ENCODE measurements around the gene TIMM44. TPM values are rescaled to one million over a fixed set of nuclear protein-coding genes. Genes with fewer than 3 reads are reported as not detected.

TIMM44 gene
- total RNA-seq, 1 experiment from 2014 or later: 142 TPM

DNA sequence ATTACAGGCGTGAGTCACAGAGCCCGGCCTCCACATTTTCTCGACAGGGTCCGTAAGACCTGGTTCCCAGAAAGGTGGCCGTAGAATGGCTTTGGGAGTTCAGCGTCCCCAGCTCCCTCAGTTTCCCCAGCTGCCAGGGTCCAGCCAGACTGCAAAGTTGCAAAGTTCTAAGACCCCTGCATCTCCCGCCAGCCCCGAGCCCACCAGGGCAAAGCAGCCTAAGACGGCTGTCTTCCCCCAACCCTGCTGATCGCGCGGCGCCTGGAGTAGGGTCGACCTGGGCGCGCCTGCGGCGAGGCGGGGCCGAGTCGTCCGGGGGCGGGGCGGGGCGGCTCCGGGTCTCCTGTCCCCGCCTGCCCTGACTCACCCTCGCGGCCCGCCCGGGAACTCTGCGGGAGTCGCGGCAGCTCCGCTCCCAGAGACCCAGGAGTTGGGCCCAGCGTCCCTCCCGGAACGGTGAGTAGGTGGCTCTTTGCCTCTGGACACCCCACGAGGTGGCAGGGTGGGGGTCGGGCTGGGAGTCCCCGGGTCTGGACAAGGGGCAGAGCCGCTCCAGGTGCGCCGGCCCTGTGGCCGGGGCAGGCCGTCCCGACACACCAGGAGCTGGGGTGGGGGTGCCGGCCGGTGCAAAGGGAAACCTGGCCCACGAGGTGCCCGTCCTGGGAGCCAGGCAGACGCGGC is 55.2 kb downstream of the TIMM44 start, which contains the start of gene LRRC8E:
Gene LRRC8E, plus strand, starts transcription at position 366 of the 681 bp plus-strand sequence. CDS start 7,094 bp downstream, outside the sequence.
- H3K4me3 Mint-ChIP-seq (ENCODE audit: unreplicated experiment): peak within 1 kb of the TSS; percentile 72
- peaks cover 6% of the 10 kb centered on the region for H3K4me1 Mint-ChIP-seq (ENCODE audit: insufficient read depth, unreplicated experiment)
- no peaks in the 10 kb centered on the region for H3K9me3 Mint-ChIP-seq (ENCODE audit: unreplicated experiment)
- H3K27ac Mint-ChIP-seq (ENCODE audit: low read depth, unreplicated experiment): no peak within 1 kb of the TSS
- H3K27me3 Mint-ChIP-seq (ENCODE audit: insufficient read depth, unreplicated experiment): no peaks in the 10 kb centered on the region
- CTCF ChIA-PET: interaction anchor here (0.5 to 2.1 kb wide), 5 partner anchors 16 to 337 kb away, joined by 3 to 8 read pairs (median 3); partner anchors contain the start of gene MAP2K7
- TF ChIP-seq CTCF (IDR thresholded peaks at IDR 0.05; ENCODE audit: unreplicated experiment): no peak
- intact Hi-C loops (cut with micrococcal nuclease): no loop called here
- no TSS peak for BruUV-seq (replicated peaks)
- no peaks in the 10 kb centered on the region for H3K36me3 Mint-ChIP-seq (ENCODE audit: insufficient read depth, unreplicated experiment)
- POLR2A ChIA-PET: interaction anchor here (0.6 to 4.1 kb wide), 8 partner anchors 9 to 41 kb away, joined by 3 to 53 read pairs (median 6); partner anchors contain the start of gene MAP2K7
- DNase-seq (ENCODE audit: unreplicated experiment): peak; percentile 83

DNA sequence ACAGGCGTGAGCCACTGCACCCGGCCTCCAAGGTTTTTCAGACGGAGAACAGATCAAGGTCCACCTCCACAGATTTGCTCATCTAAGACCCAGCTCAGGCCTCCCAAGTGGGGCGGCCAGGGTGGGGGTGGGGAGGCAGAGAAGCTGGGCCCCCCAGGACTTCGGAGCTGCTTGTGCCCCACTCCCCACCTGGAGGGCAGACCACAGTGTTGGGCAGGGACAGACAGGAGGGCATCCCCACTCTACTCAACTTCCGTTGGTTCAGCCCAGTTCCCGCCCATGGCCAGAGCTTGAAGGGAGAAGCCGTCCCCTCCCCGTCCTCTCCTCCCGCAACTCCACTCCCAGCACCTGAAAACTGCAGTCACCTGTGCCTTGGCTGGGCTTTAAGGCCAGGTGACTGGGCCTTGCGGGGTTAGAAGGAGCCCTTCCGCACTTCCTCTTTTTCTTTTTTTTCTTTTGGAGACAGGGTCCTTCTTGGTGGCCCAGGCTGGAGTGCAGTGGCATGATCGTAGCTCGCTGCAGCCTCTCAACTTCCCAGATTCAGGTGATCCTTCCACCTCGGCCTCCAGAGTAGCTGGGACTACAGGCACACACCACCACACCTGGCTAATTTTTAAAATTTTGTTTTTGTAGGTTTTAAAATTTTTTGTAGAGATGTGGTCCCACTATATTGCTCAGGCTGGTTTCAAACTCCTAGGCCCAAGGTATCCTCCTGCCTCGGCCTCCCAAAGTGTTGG is 55.9 kb downstream of the TIMM44 start:
- POLR2A ChIA-PET: interaction anchor here (0.6 to 4.1 kb wide), 9 partner anchors 9 to 33 kb away, joined by 3 to 53 read pairs (median 6); partner anchors contain the start of gene MAP2K7
- H3K27me3 Mint-ChIP-seq (ENCODE audit: insufficient read depth, unreplicated experiment): no peaks in the 10 kb centered on the region
- H3K4me1 Mint-ChIP-seq (ENCODE audit: insufficient read depth, unreplicated experiment): peaks cover 6% of the 10 kb centered on the region
- CTCF ChIA-PET: interaction anchor here (0.6 to 2.1 kb wide), 4 partner anchors 10 to 338 kb away, joined by 3 to 8 read pairs (median 6); no protein-coding TSS in a partner anchor
- intact Hi-C loops (cut with micrococcal nuclease): no loop called here
- no peak for TF ChIP-seq CTCF (IDR thresholded peaks at IDR 0.05; ENCODE audit: unreplicated experiment)
- H3K36me3 Mint-ChIP-seq (ENCODE audit: insufficient read depth, unreplicated experiment): no peaks in the 10 kb centered on the region
- H3K9me3 Mint-ChIP-seq (ENCODE audit: unreplicated experiment): no peaks in the 10 kb centered on the region
- DNase-seq (ENCODE audit: unreplicated experiment): no peak
- H3K4me3 Mint-ChIP-seq (ENCODE audit: unreplicated experiment): no peak overlapping the region
- no TSS peak for BruUV-seq (replicated peaks)
- H3K27ac Mint-ChIP-seq (ENCODE audit: low read depth, unreplicated experiment): no peak overlapping the region

GRCh38 chr19:7885818-7886217 is 57.6 kb downstream of the TIMM44 start:
- Mint-ChIP-seq H3K27ac (ENCODE audit: low read depth, unreplicated experiment) (no peak overlapping the region), H3K4me1 (ENCODE audit: insufficient read depth, unreplicated experiment) (peaks cover 6% of the 10 kb centered on the region), H3K27me3 (ENCODE audit: insufficient read depth, unreplicated experiment) (no peaks in the 10 kb centered on the region), H3K4me3 (ENCODE audit: unreplicated experiment) (no peak overlapping the region), H3K36me3 (ENCODE audit: insufficient read depth, unreplicated experiment) (no peaks in the 10 kb centered on the region), H3K9me3 (ENCODE audit: unreplicated experiment) (no peaks in the 10 kb centered on the region)
- no peak for TF ChIP-seq CTCF (IDR thresholded peaks at IDR 0.05; ENCODE audit: unreplicated experiment)
- ChIA-PET CTCF (interaction anchor here (1.3 kb wide), 1 partner anchor 16 kb away, joined by 8 read pairs; no protein-coding TSS in a partner anchor), POLR2A (interaction anchor here (1.6 to 2.9 kb wide), 3 partner anchors 9 to 17 kb away, joined by 4 to 9 read pairs (median 4); no protein-coding TSS in a partner anchor)
- no peak for DNase-seq (ENCODE audit: unreplicated experiment)
- no TSS peak for BruUV-seq (replicated peaks)
- intact Hi-C loops (cut with micrococcal nuclease): no loop called here

All from MCF 10A (cell line).